Measurements from ENCODE around the gene ACVR1.
"Not testable (repeated sequence)": the region's sequence is repeated elsewhere in the genome, so short reads cannot be mapped to it uniquely, and the experiment has no call there.

ACVR1 gene

DNA sequence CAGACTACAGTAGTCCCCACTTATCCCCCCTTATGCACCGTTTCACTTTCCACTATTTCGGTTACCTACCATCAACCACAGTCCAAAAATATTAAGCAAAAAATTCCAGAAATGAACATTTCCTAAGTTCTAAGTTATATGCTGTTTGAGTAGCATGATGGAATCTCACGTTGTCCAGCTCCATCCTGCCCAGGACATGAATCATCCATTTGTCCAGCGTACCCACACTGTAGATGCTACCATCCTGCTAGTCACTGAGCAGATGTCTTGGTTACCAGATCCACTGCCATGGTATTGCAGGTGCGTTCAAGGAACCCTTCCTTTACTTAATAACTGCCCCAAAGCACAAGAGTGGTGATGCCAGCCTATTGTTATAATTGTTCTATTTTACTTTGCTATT is 87.9 kb downstream of the ACVR1 start:
- no peak for DNase-seq

DNA sequence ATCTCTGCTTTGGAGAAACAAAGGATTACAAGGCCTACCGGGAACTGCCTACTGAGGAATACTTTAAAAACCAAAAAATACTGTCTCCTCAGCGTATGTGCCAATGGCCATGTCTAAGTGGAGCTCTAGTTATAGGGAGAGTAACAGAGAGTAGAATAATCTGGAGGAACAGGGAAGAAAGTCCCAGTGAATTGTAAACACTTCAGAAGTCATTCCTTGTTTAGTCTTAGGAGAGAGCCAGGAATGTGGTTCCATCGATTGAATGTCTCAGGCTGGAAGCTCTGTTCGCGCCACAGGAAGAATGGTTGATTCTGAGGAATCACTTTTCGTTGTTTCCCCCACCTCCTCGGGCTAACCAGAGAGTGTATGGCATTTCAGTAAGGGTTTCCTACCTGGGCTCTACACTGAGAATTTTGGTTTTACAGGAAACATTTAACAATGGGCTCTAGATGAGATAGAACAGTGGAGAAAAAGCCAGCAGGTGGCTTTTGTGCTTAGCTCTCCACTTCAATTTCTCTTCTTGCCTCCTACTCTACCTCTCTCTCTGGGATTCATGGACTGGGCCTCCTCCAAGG is 88.7 kb downstream of the ACVR1 start:
- DNase-seq = no peak

DNA sequence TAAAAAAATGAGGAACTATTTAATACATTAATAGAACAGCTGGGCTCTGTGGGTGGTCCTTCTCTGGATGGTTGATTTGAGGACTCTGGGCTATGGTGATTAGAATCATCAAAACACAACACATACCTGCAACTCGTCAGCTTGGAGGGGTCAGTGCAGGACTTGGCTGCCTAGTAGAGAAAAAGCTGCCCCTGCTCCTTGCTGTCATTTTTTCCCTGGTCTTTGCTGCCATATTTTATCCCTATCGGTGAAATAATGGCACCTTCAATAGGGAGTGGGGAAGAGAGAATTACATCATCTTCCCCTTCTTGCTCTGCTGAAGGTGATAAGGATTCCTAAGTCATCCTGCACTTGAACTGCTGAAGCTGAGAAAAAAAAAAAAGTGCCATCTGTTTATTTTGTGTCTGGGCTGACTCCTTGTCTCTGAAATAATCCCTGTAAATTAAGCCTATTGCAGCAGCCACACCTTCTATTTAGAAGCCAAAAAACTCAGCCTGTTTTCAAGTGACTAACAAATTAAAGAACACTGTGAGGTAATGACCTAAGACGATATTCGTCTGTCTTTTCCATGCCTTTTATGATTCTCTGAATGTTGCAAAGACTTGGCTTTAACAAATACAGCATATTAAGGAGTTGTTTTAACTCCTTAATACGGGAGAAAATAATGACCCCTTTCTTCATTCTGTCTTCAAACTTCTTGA is 89.3 kb downstream of the ACVR1 start:
- no peak for DNase-seq

DNA sequence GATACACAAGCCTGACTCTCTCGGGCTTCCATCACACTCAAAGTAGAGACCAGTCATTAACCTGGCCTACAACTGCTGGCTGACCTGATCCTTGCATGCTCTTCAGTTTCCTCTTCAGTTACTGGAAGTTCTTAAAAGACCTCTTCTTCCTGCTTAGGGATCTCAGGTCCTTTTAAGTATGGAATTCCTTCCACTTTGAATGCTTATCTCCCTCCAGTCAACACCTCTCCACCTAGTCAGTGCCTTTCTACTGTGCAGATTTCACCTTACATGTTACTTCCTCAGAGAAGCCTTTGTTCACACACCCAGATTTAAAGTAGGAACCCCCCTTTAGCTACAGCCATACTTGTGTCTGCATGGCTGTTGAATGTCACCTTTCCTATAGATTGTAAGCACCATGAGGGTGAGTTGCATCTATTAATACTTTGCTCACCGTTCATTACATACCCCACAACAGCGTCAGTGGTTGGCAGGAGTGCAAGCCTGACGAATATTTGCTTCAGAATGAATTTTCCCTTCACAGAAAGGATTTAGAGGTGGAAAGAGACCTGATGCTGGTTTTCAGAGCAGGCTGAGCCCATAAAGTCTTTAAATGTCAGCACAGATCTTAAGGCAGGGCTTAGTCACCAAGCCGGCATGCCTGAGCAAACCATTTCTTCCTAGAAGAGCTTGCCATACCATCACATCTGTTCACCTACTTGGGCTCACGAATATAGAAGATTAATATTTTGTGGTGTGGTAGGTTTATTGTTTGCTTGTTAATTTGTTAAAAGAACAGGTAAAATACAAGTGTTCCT is 90.1 kb downstream of the ACVR1 start:
- no peak for DNase-seq

DNA sequence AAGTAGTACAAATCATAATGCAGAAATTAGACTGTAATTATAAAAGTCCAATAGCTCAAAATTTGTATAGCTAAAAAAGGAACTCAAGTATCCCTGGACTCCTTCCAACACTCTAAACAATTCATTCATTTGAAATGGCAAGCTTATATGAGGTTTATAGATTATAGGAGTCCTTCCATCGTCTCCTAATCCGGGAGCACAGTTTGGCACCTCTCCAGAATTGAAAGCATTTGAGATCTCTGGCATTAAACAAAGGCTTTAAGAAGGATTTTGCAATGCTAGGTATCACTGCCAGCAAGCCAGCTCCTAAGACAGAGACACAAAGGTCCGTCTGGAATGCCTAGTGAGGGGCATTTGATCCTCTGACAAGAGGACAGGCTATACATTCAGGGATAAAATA is 90.9 kb downstream of the ACVR1 start:
- no peak for DNase-seq

DNA sequence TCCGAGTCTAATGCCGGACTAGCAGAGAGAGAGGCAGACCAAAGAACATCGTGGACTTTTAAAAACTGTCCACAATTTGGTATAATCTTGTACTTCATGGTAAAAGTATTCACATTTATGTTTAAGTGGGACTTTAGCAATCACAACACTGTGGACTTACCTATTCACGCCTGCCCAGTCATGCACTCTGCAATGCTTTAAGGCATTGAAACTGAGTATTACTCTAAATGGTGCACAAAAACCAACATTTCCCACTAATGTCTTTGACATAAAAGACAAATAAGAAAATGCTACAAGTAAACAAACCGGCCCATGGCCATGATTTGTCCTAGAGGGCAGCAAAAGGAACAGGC is 91.3 kb downstream of the ACVR1 start:
- no peak for DNase-seq

DNA sequence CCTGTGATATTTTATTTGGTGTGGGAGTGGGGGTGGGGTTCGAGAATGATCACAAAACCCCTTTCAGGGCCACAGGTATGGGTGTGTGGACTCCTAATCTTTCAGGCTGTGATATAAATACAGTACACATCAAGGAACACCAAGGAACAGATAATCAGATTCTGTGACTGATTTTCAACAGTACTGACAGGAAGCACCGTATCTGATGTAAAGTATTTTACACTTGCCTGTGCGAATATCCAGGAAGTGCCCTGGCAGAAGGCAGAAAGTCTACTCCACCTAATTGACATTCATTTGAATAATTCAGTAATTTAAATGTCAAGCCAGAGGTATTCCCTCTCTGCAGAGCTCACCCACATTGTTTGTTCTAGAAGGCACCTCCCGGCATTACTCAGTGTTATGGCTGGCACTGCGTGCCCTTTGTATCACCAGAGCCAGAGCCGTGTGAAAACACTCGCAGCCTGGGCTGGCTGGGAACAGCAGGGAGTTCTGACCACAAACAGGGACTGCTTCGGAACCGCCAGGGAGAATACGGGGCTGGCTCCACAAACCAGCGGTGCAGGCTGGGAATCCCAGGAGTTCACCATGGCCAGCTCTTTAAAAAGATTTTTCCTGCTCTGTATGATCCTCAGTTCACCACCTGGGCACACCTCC is 91.8 kb downstream of the ACVR1 start:
- DNase-seq = no peak

DNA sequence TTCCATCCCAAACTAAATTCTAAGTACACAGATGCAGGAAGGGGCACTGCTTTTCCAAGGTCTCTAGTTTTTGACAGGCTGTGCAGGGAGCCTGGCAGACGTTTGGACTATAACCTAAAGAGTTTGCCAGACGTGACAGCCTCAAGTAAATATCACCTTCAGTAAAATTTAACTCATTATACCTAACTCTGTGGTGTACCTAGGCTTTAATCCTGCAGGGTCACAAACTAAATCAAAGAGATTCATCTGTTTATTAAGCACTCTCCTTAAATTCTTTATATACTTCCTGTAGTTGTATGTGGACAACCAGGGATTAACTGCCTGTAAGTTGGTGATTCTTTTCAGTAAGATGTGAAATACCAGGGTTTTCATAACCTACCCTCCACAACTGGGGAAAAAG is 92.9 kb downstream of the ACVR1 start:
- DNase-seq = no peak

DNA sequence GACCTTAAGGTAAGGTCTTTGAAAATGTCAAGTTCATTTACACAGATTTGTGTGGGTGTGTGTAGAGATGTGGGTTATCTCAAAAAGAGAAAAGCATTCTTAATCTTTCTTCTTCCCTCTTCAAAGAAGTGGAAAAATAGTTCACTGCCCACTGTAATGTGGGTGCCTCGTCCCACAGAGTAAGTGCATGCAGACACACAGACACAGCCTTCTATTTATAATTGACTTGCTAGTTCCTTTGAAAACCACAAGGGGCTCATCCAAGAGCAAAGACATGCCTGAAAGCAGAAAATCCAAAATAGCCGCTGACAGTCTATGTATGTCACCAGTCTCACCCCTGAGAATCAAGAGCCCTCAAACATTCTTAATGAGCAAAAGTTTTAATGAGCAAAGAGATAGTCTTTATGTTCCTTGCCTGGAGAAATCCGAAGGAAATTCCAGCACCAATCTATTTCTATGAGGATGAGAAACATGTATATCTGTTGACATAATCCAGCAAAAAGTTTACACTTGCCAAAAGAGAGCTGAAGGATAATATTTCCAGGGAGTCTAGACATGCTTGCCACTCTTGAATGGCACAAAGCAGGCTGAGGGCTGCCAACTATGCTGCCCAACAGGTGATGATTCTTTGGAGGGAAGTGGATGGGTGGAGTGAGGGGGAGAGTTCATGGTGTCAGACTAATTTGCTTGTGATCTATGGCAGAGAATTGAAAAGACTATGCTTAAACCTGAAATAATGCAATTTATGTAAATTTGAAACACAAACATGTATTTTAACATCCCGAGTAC is 93.9 kb downstream of the ACVR1 start:
- DNase-seq = no peak

DNA sequence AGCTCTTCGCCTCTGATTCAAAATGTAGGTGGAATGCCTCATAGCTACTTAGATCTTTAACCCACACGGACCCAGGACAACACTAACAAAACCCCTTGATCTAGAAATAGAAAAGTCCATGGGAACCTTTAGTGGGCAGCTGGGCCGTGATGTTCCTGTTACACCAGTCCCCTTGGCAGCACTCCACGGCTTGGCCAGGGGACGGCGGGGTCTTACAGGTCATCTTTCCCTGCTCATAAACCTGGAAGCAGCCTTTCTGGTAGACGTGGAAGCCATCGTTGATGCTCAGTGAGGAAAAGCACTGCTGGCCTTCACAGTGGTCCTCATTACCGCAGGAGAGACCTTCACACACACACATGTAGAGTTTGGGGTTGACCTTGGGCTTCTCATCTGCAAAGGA is 95.9 kb downstream of the ACVR1 start:
- DNase-seq = no peak

DNA sequence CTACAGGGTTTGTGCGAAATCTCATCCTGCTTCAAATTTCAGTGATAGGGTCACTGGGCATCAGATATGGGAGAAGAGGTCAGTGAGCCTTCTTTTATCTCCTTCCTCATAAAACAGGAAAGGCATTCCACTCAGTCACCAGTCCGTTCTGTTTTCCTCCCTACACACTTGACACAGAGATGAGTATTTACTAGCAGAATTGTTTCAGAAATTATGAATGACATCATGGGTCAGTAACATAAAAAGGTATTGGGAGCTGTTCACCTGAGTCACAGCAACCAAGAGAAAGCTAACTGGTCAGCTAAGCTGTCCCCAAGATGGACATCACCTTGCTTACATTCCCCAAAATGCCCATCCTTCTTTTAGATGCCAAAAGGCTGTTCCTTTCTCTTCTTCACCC is 96.3 kb downstream of the ACVR1 start:
- DNase-seq = no peak

DNA sequence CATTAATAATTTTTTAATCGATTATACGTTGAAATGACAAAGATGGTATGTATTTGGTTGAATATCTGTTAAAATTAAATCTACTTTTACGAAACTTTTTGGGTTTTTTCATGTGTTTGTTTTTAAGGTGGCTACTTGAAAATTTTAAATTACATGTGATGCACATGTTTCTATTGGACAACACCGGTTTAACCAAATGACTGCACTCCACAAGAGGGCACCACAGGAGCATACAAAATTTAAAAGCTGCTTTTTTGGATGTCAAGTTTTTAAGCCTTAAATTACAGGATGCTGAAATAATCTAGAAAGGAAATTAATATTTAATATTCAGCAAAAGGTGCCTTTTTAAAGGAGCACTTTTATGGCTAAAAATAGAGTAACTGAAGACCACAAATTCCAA is 98.7 kb downstream of the ACVR1 start:
- no peak for DNase-seq

DNA sequence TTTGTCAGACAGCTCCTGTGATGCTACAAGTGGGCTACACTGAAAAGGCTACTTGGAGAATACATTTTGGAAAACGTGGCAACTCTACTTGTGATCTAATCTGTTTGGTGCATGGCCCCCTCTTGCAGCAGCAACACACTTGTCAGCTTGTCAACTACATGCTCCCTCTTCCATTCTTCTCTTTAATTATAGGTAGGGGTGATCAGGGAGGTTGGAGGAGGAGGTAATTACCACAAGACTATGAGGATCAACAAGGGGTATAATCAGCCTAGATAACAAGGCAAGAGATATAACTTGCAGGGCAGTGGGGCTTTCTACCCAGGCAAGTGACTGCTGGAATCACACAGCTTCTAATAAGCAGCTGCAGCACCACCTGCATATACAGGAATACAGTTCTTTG is 104.9 kb downstream of the ACVR1 start:
- DNase-seq = no peak

DNA sequence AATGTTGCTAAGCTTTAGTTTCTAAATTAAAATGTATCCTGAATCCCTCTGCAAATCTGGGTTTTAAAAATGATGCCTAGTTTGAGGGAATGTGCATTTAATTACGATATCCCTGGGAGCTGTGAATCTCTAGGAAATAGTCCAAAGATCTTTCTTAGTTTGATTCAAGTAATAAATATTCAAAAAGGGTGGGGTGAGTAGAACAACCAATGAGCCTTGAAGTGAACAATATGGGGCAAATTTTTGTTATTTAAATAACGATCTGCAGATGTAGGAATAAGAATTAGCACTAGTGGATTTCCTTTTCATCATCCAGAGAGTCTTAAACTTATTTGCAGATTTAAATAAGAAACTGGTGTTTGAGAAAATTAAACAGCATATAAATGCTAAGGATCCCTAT is 106.3 kb downstream of the ACVR1 start:
- no peak for DNase-seq

DNA sequence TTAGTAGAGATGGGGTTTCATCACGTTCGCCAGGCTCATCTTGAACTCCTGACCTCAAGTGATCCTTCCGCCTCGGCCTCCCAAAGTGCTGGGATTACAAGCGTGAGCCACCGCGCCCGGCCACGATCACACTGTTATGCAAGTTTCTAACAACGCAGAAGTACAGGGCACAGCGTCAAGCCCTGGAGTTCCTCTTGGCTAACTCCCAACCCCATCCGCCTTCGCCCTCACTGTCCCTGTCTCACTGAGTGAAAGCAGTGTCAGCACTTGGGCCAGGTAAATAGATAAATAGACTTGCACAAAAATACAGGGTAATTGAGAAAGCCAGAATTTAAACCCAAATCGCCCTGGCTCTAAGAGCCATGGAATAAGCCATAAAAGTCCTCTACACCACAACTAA is 111.7 kb downstream of the ACVR1 start:
- DNase-seq = no peak

DNA sequence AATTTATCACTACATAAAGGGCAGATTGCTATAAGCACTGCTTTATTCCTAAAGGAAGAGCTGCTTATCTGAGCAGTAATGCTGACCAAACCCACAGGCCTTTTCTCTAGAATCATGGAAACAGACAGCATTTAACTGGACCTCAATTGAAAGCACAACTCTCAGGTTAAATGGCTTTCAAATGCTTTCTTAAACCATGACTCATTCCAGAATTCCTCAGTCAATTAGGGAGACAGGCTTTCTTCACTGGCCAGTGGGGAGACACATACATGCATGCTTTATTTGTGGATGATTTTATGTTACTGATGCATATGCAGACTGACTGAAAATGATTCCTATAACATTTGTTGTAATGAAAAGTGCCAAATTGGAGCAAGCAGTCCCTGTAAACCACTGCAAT is 114.6 kb downstream of the ACVR1 start:
- DNase-seq = no peak

DNA sequence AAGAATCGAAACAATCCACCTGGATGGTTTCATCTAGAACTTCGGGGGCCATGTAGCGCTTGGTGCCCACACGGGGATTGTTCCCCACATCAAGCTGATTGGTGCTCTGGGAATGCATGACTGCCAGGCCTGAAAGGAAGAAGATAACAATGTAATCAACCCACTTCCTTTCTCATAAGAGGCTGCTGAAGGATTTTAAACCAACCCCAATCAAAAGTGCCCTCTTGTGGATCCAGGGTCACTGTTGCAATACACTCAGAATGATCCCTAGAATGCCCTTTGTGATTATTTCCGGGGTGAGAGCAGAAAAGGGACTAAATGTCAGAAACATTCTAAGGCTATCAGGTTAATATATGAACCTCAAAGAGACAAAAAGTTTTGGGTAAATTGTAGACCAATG is 115.2 kb downstream of the ACVR1 start:
- no peak for DNase-seq

DNA sequence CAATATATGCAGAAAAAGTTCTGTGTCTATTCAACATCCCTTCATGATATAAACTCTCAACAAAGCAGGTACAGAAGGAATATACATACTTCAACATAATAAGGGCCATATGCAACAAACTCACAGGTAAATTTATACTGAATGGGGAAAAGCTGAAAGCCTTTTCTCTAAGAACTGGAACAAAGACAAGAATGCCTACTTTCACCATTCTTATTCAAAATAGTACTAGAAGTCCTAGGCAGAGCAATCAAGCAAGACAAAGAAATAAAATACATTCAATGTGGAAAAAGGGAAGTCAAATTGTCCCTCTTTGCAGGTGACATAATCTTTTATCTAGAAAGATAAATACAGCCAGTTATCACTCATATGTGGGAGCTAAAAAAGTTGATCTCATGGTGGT is 116.3 kb downstream of the ACVR1 start:
- no peak for DNase-seq

DNA sequence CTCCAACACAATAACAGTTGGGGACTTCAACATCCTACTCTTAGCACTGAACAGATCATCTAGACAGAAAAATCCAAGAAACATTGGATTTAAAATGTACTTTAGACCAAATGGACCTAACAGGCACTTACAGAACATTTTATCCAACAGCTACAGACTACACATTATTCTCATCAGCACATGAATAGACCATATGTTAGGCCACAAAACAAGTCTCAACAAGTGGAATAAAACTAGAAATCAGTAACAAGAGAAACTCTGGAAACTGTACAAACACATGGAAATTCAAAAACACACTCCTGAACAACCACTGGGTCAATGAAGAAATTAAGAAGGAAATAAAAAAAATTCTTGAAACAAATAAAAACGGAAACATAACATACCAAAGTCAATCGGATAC is 117.5 kb downstream of the ACVR1 start:
- DNase-seq = no peak

DNA sequence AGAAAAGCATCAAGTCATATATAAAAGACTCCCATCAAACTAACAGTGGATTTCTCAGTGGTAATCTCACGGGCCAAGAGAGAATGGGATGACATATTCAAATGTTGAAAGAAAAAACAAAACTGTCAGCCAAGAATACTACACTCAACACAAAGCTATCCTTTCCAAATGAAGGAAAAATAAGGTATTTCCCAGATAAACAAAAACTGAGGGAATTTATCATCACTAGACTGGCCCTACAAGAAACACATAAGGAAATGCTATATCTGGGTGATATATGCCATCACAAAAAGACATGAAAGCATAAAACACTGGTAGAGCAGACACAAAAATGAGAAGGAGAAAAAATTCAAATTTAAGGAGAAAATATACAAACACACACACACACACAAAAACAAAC is 118.6 kb downstream of the ACVR1 start:
- no peak for DNase-seq

DNA sequence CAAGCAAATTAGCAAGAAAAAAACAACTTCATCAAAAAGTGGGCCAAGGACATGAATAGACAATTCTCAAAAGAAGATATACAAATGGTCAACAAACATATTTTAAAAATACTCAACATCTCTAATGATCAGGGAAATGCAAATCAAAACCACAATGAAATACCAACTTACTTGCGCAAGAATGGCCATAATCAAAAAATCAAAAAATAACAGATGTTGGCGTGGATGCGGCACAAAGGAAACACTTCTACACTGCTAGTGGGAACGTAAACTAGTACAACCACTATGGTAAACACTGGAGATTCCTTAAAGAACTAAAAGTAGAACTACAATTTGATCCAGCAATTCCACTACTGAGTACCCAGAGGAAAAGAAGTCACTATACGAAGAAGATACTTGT is 119.7 kb downstream of the ACVR1 start:
- DNase-seq = not testable (repeated sequence)

DNA sequence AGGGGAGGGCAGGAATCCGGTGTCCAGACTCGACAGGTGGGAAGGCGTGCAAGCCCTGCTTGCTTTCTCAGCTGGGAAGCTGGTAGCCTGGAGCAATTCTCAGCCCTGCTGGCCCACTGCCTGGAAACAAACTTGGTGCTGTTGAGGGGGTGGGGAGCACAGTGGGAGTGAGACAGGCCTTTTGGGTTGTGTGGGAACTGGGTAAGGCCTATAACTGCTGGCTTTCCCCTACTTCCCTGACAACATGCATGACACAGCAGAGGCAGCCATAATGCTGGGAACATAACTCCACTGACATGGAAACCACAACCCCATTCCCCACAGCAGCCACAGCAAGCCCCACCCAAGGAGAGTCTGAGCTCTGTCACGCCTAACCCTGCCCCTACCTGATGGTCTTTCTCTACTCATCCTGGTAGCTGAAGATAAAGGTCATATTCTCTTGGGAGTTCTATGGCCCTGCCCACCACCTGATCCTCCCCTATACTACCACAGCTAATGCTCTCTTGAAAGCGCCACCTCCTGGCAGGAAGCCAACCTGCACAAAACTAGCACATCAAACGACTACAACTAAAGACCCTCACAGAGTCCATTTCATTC is 124.6 kb downstream of the ACVR1 start:
- no peak for DNase-seq

DNA sequence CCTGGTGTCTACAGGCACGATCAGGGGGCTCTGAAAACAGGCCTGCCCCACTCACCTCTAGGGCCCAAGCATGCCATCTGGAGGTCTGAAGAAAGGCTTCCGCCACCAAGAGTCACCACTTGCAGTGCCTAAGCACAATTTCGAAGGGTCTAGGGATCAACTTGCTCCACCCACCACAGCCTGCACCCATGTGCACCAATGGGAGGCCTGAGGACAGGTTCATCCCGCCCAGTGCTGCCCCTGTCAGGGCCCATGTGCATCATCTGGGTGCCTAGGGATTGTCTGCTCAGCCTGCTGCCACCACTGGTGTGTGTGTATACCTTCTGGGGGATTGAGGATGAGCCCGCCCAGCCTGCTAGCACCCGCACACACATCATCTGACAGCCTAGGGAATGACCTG is 126.4 kb downstream of the ACVR1 start:
- DNase-seq = no peak
